Jurkat, Clone E6-1 (cell line): ENCODE results near the gene TGFBR1.

Experiments used
- DNase-seq: peaks from one replicate; pipeline ENCODE4 v3.0.0-alpha.2; 2011; ENCODE audit warnings: low read depth, low spot score
- H3K4me3 ChIP-seq: 2 replicates; pipeline ENCODE4 v1.5.1; 2011; ENCODE audit warnings: mild to moderate bottlenecking, low read length, control low read depth, moderate library complexity

The TGFBR1 gene

DNA sequence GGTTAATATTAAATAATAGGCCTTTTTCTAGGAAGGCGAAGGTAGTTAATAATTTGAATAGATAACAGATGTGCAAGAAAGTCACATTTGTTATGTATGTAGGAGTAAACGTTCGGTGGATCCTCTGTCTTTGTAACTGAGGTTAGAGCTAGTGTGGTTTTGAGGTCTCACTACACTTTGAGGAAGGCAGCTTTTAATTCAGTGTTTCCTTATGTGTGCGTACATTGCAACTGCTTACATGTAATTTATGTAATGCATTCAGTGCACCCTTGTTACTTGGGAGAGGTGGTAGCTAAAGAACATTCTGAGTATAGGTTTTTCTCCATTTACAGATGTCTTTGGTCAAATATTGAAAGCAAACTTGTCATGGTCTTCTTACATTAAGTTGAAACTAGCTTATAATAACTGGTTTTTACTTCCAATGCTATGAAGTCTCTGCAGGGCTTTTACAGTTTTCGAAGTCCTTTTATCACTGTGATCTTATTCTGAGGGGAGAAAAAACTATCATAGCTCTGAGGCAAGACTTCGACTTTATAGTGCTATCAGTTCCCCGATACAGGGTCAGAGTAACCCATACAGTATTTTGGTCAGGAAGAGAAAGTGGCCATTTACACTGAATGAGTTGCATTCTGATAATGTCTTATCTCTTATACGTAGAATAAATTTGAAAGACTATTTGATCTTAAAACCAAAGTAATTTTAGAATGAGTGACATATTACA is 45.7 kb downstream of the TGFBR1 start:
- peak; percentile 89 for DNase-seq

DNA sequence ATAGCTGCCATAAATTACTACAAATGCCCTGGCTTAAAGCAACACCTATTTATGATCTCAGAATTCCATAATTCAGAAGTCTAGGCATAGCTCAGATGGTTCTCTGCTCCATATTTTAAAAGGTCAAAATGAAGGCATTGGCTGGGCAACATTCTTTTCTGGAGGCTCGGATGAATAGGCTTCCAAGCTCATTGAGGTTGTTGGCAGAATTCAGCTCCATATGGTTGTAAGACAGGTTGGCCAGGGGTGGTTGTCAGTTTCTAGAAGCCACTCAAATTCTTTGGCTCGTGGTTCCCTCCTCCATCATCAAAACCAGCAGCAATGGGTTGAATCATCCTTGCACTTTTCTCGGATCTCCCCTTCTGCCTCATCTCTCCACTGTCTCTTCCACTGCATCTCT is 49.4 kb downstream of the TGFBR1 start:
- DNase-seq, result no peak
- H3K4me3 ChIP-seq, result no peak overlapping the region

More for the DNA sequence above, 45.7 kb downstream of the TGFBR1 start:
- peak overlapping the region; percentile 11 for H3K4me3 ChIP-seq

GRCh38 chr9:99155736-99156135 is 50.8 kb downstream of the TGFBR1 start:
- DNase-seq, result no peak
- H3K4me3 ChIP-seq, result no peak overlapping the region

DNA sequence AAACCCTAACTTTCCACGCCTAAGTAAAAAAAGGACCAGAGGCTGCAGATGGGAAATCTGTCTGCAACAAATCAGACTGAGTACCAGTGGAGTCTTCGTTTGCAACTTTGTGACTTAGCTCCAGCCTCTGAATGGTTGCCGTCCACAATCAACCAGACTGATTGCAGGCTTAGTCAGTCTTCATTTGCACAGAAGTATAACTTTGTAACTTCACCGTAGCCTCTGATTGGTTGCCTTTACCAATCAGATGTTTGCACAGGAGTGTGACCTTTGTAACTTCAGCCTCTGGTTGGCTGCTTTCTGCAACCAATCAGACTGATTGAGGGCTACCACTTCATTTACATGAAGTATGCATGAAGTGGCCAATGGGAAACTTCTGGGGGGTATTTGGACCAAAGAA is 53.7 kb downstream of the TGFBR1 start:
- H3K4me3 ChIP-seq, result no peak overlapping the region
- no peak for DNase-seq

- H3K4me3 ChIP-seq, result no peak overlapping the region
- no peak for DNase-seq
Observed at GRCh38 chr9:99160173-99160572, 55.3 kb downstream of the TGFBR1 start.

GRCh38 chr9:99162759-99163364 is 57.9 kb downstream of the TGFBR1 start:
- no peak overlapping the region for H3K4me3 ChIP-seq
- DNase-seq, result peak; percentile 43

- no peak overlapping the region for H3K4me3 ChIP-seq
- no peak for DNase-seq
Observed at GRCh38 chr9:99166149-99166548, 61.2 kb downstream of the TGFBR1 start.

- no peak for DNase-seq
- no peak overlapping the region for H3K4me3 ChIP-seq
Observed at GRCh38 chr9:99167119-99167518, 62.2 kb downstream of the TGFBR1 start.

DNA sequence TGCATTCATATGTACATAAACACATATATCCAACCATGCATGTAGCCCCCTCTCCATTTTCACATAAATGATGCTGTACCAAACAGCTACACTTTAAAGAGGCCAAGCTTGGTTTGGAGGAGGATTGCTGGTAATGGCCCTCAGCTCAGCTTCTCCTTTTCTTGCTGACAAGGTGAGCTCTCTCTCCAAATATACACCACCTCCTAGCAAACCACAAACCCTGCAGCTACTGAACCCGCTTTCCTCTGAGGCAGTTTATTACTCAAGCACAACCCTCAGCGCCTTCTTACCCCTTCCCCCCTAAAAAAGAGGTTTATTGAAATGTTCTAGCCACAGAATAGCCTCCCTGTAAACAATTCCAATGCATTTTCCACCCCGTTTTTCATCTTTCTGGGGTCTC is 62.8 kb downstream of the TGFBR1 start:
- H3K4me3 ChIP-seq, result no peak overlapping the region
- DNase-seq, result peak; percentile 36

- no peak for DNase-seq
- H3K4me3 ChIP-seq, result no peak overlapping the region
Observed at GRCh38 chr9:99169086-99169485, 64.2 kb downstream of the TGFBR1 start.

DNA sequence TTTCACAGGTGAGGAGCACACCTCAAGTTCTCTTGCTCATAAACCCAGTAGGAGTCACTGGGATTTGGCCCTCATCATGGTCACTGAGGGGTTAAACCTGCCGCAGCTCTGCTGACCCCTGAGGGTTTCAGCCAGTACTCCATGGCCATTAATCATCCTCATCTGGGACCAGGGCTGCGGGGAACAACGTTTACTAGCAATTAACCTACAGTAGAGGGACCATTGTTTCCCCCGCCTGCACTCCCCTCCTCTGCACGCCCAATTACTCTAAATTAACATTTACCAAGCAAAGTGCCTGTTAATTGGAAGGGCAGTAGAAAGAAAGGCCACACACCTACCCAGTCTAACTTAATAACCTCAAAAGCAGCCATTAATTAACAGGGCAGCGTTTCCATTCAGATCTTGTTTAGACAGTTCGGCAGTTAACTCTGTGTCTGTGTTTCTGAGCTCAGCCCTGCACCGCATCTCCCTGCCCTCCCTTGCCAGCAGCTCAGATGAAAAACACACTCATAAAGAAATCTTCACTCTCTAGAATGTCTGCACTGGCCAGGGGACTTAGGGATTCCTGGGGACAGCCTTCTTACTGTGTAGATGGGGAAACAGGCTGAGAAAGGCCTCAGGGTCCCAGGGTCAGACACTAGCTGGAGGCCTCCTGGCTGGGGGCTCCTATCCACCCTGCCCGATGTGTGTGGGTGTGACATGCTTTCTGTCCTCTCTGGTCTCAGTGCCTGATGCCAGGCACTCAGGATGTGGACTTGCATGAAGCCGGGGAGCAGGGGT is 65.3 kb downstream of the TGFBR1 start:
- H3K4me3 ChIP-seq, result no peak overlapping the region
- DNase-seq, result no peak

GRCh38 chr9:99171225-99172123 is 66.6 kb downstream of the TGFBR1 start:
- DNase-seq, result no peak
- H3K4me3 ChIP-seq, result no peak overlapping the region

DNA sequence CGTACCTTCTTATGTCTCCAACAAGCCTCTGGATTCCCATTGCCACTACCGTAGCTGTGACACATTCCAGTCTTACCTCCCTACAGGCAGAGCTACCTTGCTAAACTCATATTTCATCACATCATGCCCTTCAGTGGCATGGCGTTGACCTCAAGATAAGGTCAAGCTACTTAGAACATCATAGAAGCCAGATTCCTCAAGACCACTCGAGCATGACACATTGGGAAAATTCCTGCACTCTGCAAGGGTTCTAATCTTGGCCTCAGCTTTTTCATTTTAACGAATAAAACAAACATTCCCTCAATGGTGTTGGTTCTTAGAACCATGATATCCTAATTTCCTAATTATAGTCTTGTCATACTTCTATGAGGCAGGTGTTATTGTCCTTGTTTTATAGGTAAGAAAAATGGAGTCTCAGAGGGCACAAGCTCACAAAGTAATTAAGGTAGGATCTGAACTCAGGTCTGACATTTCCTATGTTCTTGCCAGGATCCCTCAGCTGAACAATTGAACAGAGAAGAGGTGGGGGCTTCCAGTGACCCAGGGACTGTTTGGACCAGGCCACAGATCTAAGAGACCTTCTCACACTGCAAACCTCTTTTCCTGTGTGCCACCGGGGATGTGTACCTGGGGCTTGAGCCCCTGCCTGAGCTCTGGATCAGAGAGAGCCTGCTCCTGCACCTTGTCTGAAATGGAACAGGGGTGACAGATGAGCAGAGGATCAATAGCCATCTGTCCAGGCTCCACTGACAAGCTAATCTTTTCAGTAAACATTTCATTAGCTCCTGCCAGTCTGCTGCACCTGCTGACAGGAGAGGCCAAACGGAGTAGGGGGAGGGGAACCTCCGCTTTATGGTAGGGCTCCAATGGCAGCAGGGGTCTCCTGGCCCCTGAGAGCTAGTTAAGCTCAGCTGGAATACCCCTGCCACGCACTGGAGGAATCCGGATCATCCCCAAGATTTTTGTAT is 67.5 kb downstream of the TGFBR1 start:
- no peak overlapping the region for H3K4me3 ChIP-seq
- no peak for DNase-seq

DNA sequence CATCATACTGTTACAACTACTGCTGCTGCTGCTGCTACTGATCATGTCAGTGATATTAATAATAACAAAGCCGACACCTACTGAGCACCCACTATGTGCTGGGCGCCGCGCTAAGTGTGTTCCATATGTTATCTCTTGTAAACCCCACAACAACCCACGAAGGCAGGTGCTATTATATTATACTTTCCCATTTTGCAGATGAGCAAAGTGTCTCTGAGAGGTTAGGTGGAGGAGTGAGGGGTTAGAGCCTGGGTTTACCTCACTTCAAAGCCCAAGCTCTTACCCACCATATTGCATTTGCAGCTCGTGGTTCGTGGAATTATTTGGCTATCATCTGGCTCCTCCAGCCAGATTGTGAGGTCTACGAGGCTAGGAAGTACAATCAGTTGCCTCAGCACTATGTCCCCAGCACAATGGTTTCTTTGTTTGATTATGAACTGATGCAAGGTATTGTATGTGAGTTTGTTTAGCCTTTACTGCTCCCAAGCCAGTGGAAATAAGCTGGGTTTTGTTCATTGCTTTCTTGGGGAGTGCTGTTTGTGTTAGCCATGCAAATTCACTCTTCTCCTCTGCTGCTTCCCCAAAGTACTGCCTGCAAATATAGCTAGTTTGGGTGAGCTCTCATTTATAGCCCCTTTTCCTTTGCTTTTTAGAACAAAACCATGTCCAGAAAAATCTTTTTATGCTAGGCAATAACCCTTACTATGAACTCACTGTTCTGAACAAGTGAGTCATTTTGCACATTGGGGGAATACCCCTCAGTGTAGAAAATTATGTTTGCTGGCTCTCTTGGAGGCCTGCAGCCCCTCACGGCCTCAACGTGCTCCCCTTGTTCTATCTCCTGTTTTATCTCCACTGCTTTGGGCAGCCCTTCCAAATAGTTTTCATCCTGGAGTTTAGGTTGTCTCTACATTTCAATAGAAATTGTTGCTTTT is 68.9 kb downstream of the TGFBR1 start:
- H3K4me3 ChIP-seq, result no peak overlapping the region
- no peak for DNase-seq

DNA sequence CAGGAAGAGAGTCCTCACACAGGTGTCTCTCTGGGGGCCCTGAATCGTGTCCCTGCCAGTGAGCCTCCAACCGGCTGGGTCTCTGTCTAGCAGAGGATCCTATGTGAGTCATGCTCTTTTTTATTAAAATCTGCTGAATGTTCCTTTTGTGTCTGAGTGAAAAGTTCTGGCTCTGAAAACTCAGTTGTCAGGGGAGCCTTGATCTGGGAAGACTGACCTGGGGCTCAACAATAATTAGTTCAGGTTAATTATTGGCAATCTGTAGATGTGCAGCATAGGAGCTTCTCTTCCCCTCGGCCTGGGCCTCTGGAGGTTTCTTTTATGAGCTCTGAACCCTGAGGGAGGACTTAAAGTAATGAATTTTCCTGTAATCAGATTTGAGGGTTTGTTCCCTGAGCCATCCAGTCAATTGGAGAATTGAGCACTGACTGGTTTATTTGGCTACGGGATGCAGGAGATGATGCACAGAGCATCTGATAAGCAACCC is 71.7 kb downstream of the TGFBR1 start:
- no peak overlapping the region for H3K4me3 ChIP-seq
- no peak for DNase-seq

DNA sequence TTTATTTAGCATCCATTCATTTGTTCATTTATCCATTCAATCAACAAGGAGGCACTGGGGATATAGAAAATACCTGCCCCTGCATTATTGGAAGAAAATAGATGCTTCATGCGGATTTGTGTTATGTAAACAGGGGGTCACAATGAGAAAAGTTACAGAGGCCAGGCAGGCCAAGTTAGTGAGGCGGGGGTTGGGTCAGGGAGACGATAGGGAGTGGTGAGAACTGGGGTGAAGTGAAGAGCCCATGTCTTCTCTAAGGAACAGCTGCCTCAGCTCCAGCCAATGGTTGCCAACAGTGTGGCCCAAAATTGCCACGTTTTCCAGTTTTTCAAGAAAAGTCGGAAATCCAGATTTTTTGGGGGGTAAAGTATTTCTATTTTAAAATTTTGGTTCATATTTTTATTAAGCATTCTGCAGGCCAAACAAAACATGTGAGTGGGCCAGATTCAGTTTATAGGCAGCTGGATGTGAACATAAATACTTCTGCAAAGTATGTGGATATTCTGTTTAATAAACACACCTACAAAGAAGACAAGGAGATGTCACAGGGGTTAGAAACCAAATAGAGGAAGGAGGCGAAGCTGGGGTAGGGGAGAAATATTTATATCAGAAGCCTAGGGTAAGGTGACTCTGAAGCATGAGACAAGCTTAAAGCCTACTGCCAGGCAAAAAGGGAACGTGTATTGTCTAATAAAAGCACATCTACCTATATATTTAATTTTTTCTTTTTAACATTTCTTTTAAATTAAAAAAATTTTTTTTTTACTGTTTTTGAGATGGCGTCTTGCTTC is 72.9 kb downstream of the TGFBR1 start:
- no peak overlapping the region for H3K4me3 ChIP-seq
- no peak for DNase-seq
